K562 (cell line): Measurements from ENCODE around the gene GGPS1. TPM values are rescaled to one million over a fixed set of nuclear protein-coding genes. Genes with fewer than 3 reads are reported as not detected.
A peak's percentile ranks its signal among the peaks of the same experiment; 100 is the strongest.

Experiments used
- AFF1 ChIP-seq, 2 experiments: fragments of 450-650 bp; IDR thresholded peaks; 2 replicates each; pipeline ENCODE4 v1.6.1; 2018; ENCODE audit warnings: mild to moderate bottlenecking in 2 of 2, low read depth in 1 of 2; ENCODE audit not compliant: partially characterized antibody in 2 of 2
- CCNT2 ChIP-seq: IDR thresholded peaks from 2 replicates; pipeline ENCODE4 v1.6.1; 2011; ENCODE audit warnings: borderline replicate concordance, low read depth, mild to moderate bottlenecking, moderate library complexity, mixed read lengths, low read length; ENCODE audit not compliant: insufficient read length; ENCODE audit errors: extremely low read depth
- DIDO1 ChIP-seq: fragments of 450-650 bp; IDR thresholded peaks from 2 replicates; pipeline ENCODE4 v1.6.1; 2016; ENCODE audit warnings: low read depth, missing biosample characterization, missing genetic modification characterization
- GMEB1 ChIP-seq: fragments of 250-450 bp; sonication (Bioruptor Pico); IDR thresholded peaks from 2 replicates; pipeline ENCODE4 v1.4.0; 2020; ENCODE audit warnings: mild to moderate bottlenecking
- HNRNPLL ChIP-seq: fragments of 200-400 bp; formaldehyde crosslinking; IDR thresholded peaks from 2 replicates; pipeline ENCODE4 v1.6.1; 2017; ENCODE audit warnings: low read length, low read depth, mild to moderate bottlenecking; ENCODE audit not compliant: poor library complexity, severe bottlenecking
- HSF4 ChIP-seq: fragments of 250-450 bp; sonication (Bioruptor Pico); IDR thresholded peaks from 2 replicates; pipeline ENCODE4 v2.1.2; 2022; ENCODE audit warnings: mild to moderate bottlenecking, moderate library complexity, borderline replicate concordance
- MAZ ChIP-seq, 2 experiments: fragments of 450-650 bp in 1 of 2; sonication (generic) in 1 of 2; formaldehyde crosslinking; IDR thresholded peaks in 1 of 2; conservative IDR thresholded peaks in 1 of 2; 2 replicates each; pipeline versions ENCODE4 v1.4.0 to v1.5.0; 2020; ENCODE audit warnings: mild to moderate bottlenecking in 1 of 2, missing genetic modification reagents in 1 of 2
- RBM14 ChIP-seq: fragments of 200-400 bp; formaldehyde crosslinking; IDR thresholded peaks from 2 replicates; pipeline ENCODE4 v1.6.1; 2018; ENCODE audit warnings: low read depth, mild to moderate bottlenecking, low read length, moderate library complexity, borderline replicate concordance; ENCODE audit not compliant: insufficient read depth
- RCOR1 ChIP-seq, 2 experiments: IDR thresholded peaks; 2 replicates each; pipeline ENCODE4 v1.6.1; 2012; ENCODE audit warnings: low read depth in 2 of 2, low read length in 2 of 2, borderline replicate concordance in 1 of 2, improper control_type of control experiment in 1 of 2
- ZKSCAN8 ChIP-seq: fragments of 200-800 bp; sonication (Bioruptor generic); IDR thresholded peaks from 2 replicates; pipeline ENCODE4 v1.6.1; 2016; ENCODE audit warnings: missing genetic modification characterization, missing compliant biosample characterization
- polyA plus RNA-seq, 8 experiments: library from polyadenylated mRNA; depleted of rRNA in 4 of 8; stranded (reverse) in 5 of 8; unstranded in 3 of 8; fragments of >200 nt; fragmentation: Nextera tagmentation in 2 of 8; fragmentation: Illumina TruSeq in 1 of 8; extraction: Ambion mirVana in 2 of 8; extraction: Trizol in 1 of 8; gene quantifications; 2 replicates each; pipeline versions ENCODE4 v1.2.1 to v1.2.3, GENCODE V29; 2011 to 2014; ENCODE audit warnings: inconsistent platforms in 1 of 8, missing spikeins in 1 of 8
- total RNA-seq, 7 experiments: library from RNA; depleted of rRNA in 6 of 7; stranded (reverse); fragments of >200 nt in 6 of 7; fragmentation: Illumina TruSeq in 2 of 7; extraction: Trizol in 2 of 7; gene quantifications; 2 replicates each; pipeline versions ENCODE4 v1.2.1 to v1.2.3, GENCODE V29; 2011 to 2021; ENCODE audit warnings: low replicate concordance in 1 of 7
- TF ChIP-seq, protein P1 (sequence below): fragments of 250-450 bp; sonication (Bioruptor Pico); IDR thresholded peaks from 2 replicates; pipeline ENCODE4 v1.8.0; 2022; ENCODE audit warnings: moderate library complexity, mild to moderate bottlenecking, inconsistent platforms

Gene GGPS1
- total and polyA plus RNA-seq, 9 of the 15 experiments (the other 6 are each of a cell fraction or from before 2014, with no cell fraction given) = 18.8 to 104 (median 56.3) TPM

GRCh38 chr1:235328271-235329138 is at the start of gene GGPS1 (continued):
- peak; percentile 23 to 97 for TF ChIP-seq AFF1 (IDR thresholded peaks at IDR 0.05; ENCODE audit: low read depth in 1 of 2, partially characterized antibody in 2 of 2)
- TF ChIP-seq HSF4 (CRISPR knock-in tag) = no peak
- peak; percentile 70 for TF ChIP-seq GMEB1 (CRISPR knock-in tag)
- peak; percentile 79 to 91 for TF ChIP-seq MAZ (CRISPR knock-in tag; conservative IDR thresholded peaks at IDR 0.05 in 1 of 2, IDR thresholded peaks at IDR 0.05 in 1 of 2)
- TF ChIP-seq RBM14 = no peak
- no peak for TF ChIP-seq CCNT2
- TF ChIP-seq ZKSCAN8 = no peak
- peak in 1 of 2 experiments; percentile 26; a peak in 1 of 4 replicates for TF ChIP-seq RCOR1 (IDR thresholded peaks at IDR 0.05; ENCODE audit: borderline replicate concordance in 1 of 2, low read depth in 2 of 2, low read length in 2 of 2)
- TF ChIP-seq HNRNPLL = peak; percentile 29
- TF ChIP-seq DIDO1 (tag) = 0 out of 2 replicates have a peak, but pooled peaks have one; percentile 37
- TF ChIP-seq, protein P1, sequence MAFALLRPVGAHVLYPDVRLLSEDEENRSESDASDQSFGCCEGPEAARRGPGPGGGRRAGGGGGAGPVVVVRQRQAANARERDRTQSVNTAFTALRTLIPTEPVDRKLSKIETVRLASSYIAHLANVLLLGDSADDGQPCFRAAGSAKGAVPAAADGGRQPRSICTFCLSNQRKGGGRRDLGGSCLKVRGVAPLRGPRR (CRISPR knock-in tag) = 0 out of 2 replicates have a peak, but pooled peaks have one; percentile 27
- TF ChIP-seq, all 486 proteins: peak for 163
